CD4-positive, alpha-beta T cell (primary cell): ENCODE results near the gene ZMAT5. TPM values are rescaled to one million over a fixed set of nuclear protein-coding genes. Genes with fewer than 3 reads are reported as not detected.

Experiments
- ATAC-seq: fragments of 200-7000 bp; cut with Tn5 transposase; one replicate; pipeline ENCODE4 v1.10.0; 2022; ENCODE audit warnings: mild to moderate bottlenecking; ENCODE audit not compliant: poor library complexity
- CTCF ChIA-PET: fragments of 350-600 bp; sonication (Branson Sonifier 250); formaldehyde crosslinking; loops from one replicate; lab custom pipeline; 2021; ENCODE audit warnings: antibody characterized with exemption, inconsistent platforms; lab: Charles Lee
- POLR2A ChIA-PET: fragments of 350-600 bp; sonication (Branson Sonifier 250); formaldehyde crosslinking; loops from one replicate; lab custom pipeline; 2021; ENCODE audit warnings: antibody characterized with exemption, inconsistent platforms; lab: Charles Lee
- DNase-seq, 14 experiments: peaks; one replicate each; pipeline ENCODE4 v3.0.0-alpha.2; 2013 to 2020; ENCODE audit warnings: mixed read lengths in 2 of 14
- H3K27ac ChIP-seq, 2 donors: one replicate each; pipeline versions ENCODE4 v1.5.1 to v1.7.0; 2013; ENCODE audit warnings: low read length in 2 of 2, low read depth in 1 of 2, mild to moderate bottlenecking in 1 of 2
- H3K27me3 ChIP-seq, 2 experiments: 1 replicate in 1 of 2; 2 replicates in 1 of 2; pipeline versions ENCODE4 v1.6.1 to v1.7.0; 2013; ENCODE audit warnings: low read length in 2 of 2, control low read depth in 1 of 2, mild to moderate bottlenecking in 1 of 2, moderate library complexity in 1 of 2; ENCODE audit not compliant: insufficient read depth in 2 of 2, control insufficient read depth in 1 of 2
- H3K36me3 ChIP-seq: one replicate; pipeline ENCODE4 v1.6.1; 2013; ENCODE audit warnings: low read length, control low read depth; ENCODE audit not compliant: insufficient read depth
- H3K4me1 ChIP-seq: one replicate; pipeline ENCODE4 v1.6.1; 2013; ENCODE audit warnings: low read length, control low read depth; ENCODE audit not compliant: insufficient read depth
- H3K4me3 ChIP-seq: one replicate; pipeline ENCODE4 v1.5.1; 2013; ENCODE audit warnings: mild to moderate bottlenecking, low read length, moderate library complexity
- H3K9me3 ChIP-seq, 2 experiments: 1 replicate in 1 of 2; 2 replicates in 1 of 2; pipeline versions ENCODE4 v1.6.1 to v1.7.0; 2013; ENCODE audit warnings: low read length in 2 of 2, mild to moderate bottlenecking in 2 of 2, control low read depth in 1 of 2, moderate library complexity in 1 of 2; ENCODE audit not compliant: control insufficient read depth in 1 of 2, insufficient read depth in 1 of 2
- H3K27ac Mint-ChIP-seq: one replicate; pipeline ENCODE4 v1.8.0; 2020; ENCODE audit warnings: mixed read lengths
- H3K27me3 Mint-ChIP-seq: one replicate; pipeline ENCODE4 v1.8.0; 2021; ENCODE audit warnings: mixed read lengths
- H3K36me3 Mint-ChIP-seq: one replicate; pipeline ENCODE4 v1.8.0; 2021; ENCODE audit warnings: low read depth, mixed read lengths
- H3K4me1 Mint-ChIP-seq: one replicate; pipeline ENCODE4 v1.8.0; 2021; ENCODE audit warnings: low read depth, mixed read lengths
- H3K4me3 Mint-ChIP-seq: one replicate; pipeline ENCODE4 v1.8.0; 2020; ENCODE audit warnings: mild to moderate bottlenecking, mixed read lengths
- H3K9me3 Mint-ChIP-seq: one replicate; pipeline ENCODE4 v1.8.0; 2020; ENCODE audit warnings: mixed read lengths
- intact Hi-C, 2 experiments: fragments of 100-400 bp; cut with DNase I in 1 of 2; cut with micrococcal nuclease in 1 of 2; formaldehyde crosslinking; loops; one replicate each; pipeline versions ENCODE4 v1.15.1 to v1.9.0; 2023 to 2025; cut with DNase I, micrococcal nuclease
- total RNA-seq, 174 experiments: library from RNA in 2 of 174; stranded (reverse) in 2 of 174; gene quantifications; one replicate each; pipeline ENCODE4 v1.2.3 and lab custom pipeline; 2021 to 2026
- TF ChIP-seq, protein P1 (sequence below): fragments of 200-600 bp; IDR thresholded peaks from one replicate; pipeline ENCODE4 v1.8.0; 2022; ENCODE audit warnings: antibody characterized with exemption, mild to moderate bottlenecking

The ZMAT5 gene
- total RNA-seq, 2 experiments from 2014 or later: 5.6 to 6.6 TPM

DNA sequence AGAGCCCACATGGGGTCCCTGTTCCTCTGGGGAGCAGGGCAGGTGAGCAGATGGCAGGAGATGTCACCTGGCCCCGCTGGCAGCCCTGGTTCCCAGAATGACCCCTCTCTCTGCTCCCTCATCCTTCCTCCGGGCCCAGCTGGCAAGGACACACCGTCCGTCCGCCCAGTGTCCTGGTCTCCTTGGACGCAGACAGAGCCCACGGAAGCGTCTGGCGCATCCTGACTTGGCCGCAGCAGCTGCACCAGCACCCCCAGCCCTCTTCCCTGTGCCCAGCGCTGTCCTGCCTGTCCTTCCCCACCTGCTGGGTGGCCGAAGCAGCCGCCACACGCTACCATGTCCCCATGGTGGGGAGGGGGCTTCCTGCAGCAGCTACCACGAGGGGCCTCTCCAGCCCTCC is 56.6 kb downstream of the ZMAT5 start:
- no peaks in the 10 kb centered on the region for H3K36me3 Mint-ChIP-seq
- no peaks in the 10 kb centered on the region for H3K4me1 Mint-ChIP-seq
- H3K27ac Mint-ChIP-seq: no peak overlapping the region
- H3K27me3 Mint-ChIP-seq: peaks cover 19% of the 10 kb centered on the region
- Histone ChIP-seq H3K4me1 (no peaks in the 10 kb centered on the region), H3K9me3 (no peaks in the 10 kb centered on the region), H3K27ac (no peak overlapping the region), H3K36me3 (no peaks in the 10 kb centered on the region), H3K4me3 (no peak overlapping the region), H3K27me3 (no peaks in the 10 kb centered on the region)
- CTCF ChIA-PET: no interaction called here
- intact Hi-C loops: no loop called here
- POLR2A ChIA-PET: no interaction called here
- ATAC-seq (no peak), DNase-seq (no peak)
- H3K9me3 Mint-ChIP-seq: no peaks in the 10 kb centered on the region
- TF ChIP-seq, protein P1, sequence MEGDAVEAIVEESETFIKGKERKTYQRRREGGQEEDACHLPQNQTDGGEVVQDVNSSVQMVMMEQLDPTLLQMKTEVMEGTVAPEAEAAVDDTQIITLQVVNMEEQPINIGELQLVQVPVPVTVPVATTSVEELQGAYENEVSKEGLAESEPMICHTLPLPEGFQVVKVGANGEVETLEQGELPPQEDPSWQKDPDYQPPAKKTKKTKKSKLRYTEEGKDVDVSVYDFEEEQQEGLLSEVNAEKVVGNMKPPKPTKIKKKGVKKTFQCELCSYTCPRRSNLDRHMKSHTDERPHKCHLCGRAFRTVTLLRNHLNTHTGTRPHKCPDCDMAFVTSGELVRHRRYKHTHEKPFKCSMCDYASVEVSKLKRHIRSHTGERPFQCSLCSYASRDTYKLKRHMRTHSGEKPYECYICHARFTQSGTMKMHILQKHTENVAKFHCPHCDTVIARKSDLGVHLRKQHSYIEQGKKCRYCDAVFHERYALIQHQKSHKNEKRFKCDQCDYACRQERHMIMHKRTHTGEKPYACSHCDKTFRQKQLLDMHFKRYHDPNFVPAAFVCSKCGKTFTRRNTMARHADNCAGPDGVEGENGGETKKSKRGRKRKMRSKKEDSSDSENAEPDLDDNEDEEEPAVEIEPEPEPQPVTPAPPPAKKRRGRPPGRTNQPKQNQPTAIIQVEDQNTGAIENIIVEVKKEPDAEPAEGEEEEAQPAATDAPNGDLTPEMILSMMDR: no peak
- no peak overlapping the region for H3K4me3 Mint-ChIP-seq

DNA sequence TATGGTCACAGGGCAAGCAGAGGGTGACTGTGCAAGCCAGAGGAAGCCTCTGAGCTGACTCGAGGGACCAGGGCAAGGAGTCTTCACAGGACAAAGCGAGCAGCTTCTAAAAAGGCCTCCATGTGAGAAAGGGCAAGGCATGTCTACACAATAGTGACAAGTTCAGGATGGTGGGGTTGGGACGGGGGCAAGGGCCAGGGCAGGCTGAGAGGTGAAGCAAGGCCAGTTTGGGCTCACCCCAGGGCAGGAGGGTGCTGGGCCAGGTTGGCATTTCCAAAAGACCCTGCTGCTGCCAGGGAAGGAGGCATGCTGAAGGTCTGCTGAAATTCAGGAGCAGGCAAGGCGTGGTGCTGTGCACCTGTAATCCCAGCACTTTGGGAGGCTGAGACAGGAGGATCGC is 59.3 kb downstream of the ZMAT5 start:
- Histone ChIP-seq H3K9me3 (no peaks in the 10 kb centered on the region), H3K36me3 (no peaks in the 10 kb centered on the region), H3K27me3 (peaks cover 0 to 6% of the 10 kb centered on the region in 2 experiments), H3K4me1 (peaks cover 3% of the 10 kb centered on the region), H3K4me3 (no peak overlapping the region), H3K27ac (no peak overlapping the region)
- ChIA-PET CTCF (no interaction called here), POLR2A (no interaction called here)
- Mint-ChIP-seq H3K9me3 (no peaks in the 10 kb centered on the region), H3K27me3 (peaks cover 9% of the 10 kb centered on the region), H3K27ac (no peak overlapping the region), H3K4me1 (no peaks in the 10 kb centered on the region), H3K36me3 (no peaks in the 10 kb centered on the region), H3K4me3 (no peak overlapping the region)
- intact Hi-C loops: no loop called here
- TF ChIP-seq, protein P1: no peak
- DNase-seq (no peak), ATAC-seq (no peak)

DNA sequence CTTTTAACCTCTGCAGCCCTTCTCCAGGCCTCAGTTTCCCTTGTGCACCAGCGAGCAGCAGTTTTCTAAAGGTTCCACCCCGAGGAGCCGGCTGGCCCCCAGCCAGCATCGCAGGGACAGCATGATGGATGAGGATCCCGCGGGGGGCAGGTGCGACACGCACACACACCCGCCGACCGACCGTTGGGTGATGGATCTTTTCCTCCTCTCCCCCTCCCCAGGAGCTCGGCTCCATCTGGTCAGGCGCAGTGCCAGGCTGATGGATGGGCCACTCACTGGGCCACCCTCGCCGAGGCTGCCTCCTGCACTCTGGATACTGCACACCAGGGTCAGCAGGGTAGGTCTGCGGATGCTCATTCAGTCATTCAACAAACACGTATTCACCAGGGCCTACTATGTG is 59.8 kb downstream of the ZMAT5 start:
- Mint-ChIP-seq H3K4me3 (no peak overlapping the region), H3K36me3 (no peaks in the 10 kb centered on the region), H3K9me3 (no peaks in the 10 kb centered on the region), H3K4me1 (peaks cover under 1% of the 10 kb centered on the region), H3K27me3 (peaks cover 11% of the 10 kb centered on the region), H3K27ac (no peak overlapping the region)
- no peak for DNase-seq
- Histone ChIP-seq H3K27ac (no peak overlapping the region), H3K27me3 (peaks cover 0 to 8% of the 10 kb centered on the region in 2 experiments), H3K36me3 (no peaks in the 10 kb centered on the region), H3K4me3 (no peak overlapping the region), H3K4me1 (peaks cover 5% of the 10 kb centered on the region), H3K9me3 (no peaks in the 10 kb centered on the region)
- intact Hi-C loops: no loop called here
- ChIA-PET CTCF (no interaction called here), POLR2A (no interaction called here)
- TF ChIP-seq, protein P1: no peak
- no peak for ATAC-seq
